Muscle of back (tissue), 11 donors: ENCODE measurements around the gene PITHD1. TPM values are rescaled to one million over a fixed set of nuclear protein-coding genes. Genes with fewer than 3 reads are reported as not detected.
"Not testable (repeated sequence)": the region's sequence is repeated elsewhere in the genome, so short reads cannot be mapped to it uniquely, and the experiment has no call there.

ENCODE experiments used
- DNase-seq, 3 donors: peaks; one replicate each; pipeline versions ENCODE4 v3.0.0 to v3.0.0-alpha.2; 2013
- polyA plus RNA-seq, 10 donors: library from polyadenylated mRNA; unstranded; fragments of 120-200 nt; gene quantifications; one replicate each; pipeline ENCODE4 v1.2.1, GENCODE V29; 2013; ENCODE audit not compliant: insufficient read length in 10 of 10

Gene PITHD1
- polyA plus RNA-seq, 10 donors, result 34.6 to 43.7 (median 37.8) TPM

- no peak for DNase-seq
Measured at GRCh38 chr1:23797478-23798448, 19.5 kb downstream of the PITHD1 start.

DNA sequence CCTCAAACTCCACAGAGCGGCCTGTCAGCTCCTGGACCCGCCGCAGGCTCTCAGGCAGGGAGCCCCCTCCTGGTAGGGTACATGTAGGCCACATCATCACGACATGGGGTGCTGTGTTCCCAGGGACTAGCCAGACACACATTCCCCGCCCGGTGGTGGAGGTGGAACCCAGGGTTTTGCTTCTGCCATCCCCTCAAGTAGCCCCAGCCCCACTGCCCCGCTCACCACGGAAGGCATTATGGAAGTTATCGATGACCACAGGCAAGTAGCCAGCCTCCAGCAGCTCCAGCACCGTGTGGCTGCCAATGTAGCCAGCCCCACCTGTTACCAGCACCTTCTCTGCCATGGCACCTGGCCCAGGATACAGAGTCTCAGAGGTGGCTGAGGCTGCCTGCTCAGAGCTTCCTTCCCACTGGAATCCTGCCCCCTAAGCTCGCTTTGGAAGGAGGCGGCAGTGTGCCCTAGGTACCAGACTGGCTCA is 20.5 kb downstream of the PITHD1 start:
- no peak for DNase-seq

DNA sequence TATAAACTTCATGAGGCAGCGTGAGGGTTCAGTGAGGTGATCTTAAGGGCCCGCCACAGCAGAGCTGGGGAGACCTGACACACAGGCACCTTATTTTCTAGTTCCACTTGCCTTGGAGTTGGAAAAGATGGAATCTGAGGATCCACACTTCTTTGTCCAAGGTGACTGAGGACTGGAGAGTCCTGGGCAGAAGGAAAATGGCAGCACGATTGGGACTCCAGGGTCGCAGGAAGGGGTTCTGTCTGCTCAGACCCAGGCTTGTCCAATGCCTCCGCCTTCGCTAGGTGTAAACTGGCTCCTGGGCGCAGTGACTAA is 21.0 kb downstream of the PITHD1 start:
- no peak for DNase-seq

GRCh38 chr1:23799570-23800399 is 21.6 kb downstream of the PITHD1 start:
- peak in 1 of 3 donors; percentile 44 for DNase-seq

DNA sequence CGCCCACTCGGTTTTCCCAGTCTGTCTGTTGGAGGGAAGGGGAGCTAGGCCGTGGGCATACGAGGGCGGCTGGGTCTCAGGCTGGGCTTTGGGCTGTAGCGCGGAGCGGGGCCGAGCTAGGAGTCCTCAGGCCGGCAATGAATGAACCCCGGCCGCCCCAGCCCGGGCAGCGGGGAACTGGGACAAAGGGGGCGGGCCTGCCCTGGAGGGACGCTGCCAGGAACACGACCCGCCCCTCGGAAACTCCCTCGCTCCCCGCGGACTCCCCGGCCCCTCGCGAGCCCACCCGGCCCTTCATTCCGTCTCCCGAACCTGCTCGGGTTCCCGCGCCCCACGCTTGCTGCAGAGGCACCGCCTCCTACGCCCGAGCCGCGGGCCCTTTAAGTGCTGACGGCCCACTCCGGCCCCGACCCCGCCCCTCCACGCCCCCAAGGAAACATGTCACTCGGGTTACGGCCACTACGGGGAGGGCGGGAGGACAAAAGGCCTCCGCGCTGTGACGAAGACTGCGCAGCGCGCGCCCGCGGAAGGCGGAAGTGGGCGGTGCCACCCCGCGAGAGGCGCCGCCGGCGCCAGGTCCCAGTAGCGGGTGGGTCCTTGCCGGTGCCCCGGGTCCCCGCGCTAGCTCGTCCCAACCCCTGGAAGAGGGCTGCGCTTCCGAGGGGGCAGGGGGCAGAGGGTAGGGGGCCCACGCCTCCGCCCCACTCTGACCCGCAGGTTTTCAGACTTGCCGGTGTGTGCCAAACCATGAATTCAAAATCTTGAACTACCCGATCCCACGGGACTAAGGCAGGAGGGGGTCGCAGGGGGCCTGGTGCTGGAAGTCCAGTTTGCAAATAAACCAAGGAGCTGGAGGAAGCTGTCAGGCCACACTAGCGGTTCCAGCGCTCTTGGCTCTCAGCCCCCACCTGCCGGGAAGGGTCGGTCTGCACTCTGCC is 22.5 kb downstream of the PITHD1 start, which contains the start of gene GALE:
Gene GALE (minus strand): TSS at position 355 of the 938 bp plus-strand sequence. CDS start 1,747 bp downstream, outside the sequence.
- peak; percentile 96 to 100 (median 99) for DNase-seq

DNA sequence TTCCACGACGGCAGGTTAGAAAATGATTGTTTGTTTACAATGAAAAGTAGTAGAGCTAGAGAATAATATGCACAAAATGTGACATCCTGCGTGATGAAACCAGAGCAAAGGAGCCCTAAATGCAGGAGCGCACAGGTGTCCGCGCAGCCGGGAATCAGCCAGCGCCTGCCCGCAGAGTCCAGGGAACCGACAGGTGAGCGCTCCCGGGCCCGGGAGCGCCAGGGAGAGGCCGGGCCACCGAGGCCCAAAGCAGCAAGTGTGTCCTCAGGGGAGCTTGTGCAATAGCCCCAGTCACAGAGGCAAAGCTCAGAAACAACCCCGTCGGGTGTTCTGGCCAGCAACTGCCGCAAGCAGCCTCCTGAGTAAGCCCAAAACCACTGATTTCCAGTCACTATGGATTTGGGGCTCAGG is 23.1 kb downstream of the PITHD1 start:
- no peak for DNase-seq

- DNase-seq, result no peak
Measured at GRCh38 chr1:23801876-23802275, 23.7 kb downstream of the PITHD1 start.

GRCh38 chr1:23802809-23803342 is 24.7 kb downstream of the PITHD1 start:
- DNase-seq, result not testable (repeated sequence)

DNA sequence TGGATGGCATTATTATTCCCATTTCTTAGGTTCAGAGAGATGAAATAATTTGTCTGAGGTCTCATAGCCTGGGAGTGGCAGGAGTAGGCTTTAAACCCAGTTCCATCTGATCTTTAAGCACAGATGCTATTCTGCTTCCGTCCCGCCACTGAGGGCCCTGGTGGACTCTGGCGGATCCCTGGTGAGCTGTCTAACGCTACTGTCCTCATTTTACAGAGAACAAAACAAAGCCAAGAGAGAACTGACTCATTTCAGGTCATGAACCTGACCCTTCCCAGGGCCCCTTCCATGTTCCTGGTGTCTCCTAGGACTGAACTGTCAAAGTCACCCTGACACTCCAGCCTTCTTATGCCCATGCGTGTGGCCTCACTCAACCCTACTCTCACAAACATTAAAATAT is 25.5 kb downstream of the PITHD1 start:
- DNase-seq, result no peak

GRCh38 chr1:23804183-23804835 is 26.1 kb downstream of the PITHD1 start:
- no peak for DNase-seq

GRCh38 chr1:23805025-23805424 is 26.8 kb downstream of the PITHD1 start:
- no peak for DNase-seq

GRCh38 chr1:23806280-23806679 is 28.1 kb downstream of the PITHD1 start:
- DNase-seq, result no peak

DNA sequence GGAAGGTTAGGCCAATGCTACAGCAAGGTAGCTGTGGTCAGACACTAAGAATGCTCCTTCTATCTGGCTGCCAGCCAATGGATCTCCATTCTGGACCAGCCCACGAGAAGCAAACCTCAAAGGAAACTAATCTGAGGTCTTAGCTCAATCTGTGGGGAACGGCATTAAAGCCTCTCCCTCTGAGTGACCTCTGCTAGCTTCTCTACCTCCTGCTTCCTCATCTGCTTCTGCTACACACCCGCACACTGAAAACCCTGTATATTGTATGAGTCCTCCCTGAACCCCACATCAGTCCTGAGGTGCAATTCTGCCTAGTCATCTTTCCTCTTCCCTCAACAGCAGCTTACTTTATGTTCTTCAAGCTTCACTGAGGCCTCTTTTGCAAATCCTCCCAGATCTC is 29.2 kb downstream of the PITHD1 start:
- DNase-seq, result no peak

DNA sequence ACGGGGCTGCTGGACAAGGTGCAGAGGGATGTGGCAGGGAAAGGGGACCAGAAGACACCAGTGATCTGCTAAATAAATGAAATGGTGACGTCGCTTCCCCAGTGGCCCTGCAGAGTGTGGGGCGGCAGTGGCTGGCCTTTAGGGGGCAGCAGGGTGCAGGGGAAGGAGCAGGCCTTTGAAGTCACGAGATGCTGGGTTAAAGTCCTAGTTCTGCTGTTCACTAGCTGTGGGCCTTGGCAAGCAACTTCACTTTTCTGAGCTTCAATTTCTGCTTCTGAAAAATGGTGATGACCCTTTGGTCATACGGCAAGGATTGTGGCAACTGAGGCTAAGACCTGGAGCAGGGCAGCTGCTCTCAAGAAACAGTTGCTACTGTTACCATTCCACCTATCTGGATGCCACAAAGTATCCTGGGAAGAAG is 31.5 kb downstream of the PITHD1 start:
- peak in 1 of 3 donors; percentile 61 for DNase-seq

DNA sequence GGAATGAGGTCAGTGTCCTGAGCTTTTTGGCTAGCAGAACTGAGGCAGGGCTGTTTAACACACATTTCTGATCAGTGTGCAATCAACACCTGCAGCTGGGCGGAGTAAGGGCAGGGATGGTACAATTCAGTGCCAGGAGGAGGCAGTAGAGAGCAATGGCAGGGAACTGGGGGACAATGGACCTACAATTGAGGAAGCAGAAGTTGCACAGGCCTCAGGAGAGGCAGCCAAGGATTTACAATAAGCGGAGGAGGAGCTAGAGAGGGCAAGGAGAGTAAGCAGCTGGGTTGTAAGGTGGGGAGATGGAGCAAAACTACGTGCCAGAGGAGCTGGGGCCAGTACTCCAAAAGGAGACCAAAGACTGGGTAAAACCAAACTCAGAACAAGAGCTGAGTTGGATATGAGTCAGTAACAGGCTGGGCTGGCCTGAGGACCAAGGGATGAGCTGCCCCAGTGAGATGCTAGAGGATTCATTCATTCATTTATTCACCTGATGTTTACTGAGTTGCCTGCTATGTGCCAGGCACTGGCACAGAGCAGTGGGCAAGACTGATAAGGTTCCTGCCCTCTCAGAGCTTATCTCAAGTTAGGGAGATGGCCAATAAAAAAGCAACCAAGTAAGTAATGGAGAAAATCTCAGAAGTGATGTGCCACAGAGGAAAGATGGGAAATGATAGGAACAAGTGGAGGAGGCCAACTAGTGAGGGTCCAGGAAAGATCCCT is 32.8 kb downstream of the PITHD1 start:
- no peak for DNase-seq

DNA sequence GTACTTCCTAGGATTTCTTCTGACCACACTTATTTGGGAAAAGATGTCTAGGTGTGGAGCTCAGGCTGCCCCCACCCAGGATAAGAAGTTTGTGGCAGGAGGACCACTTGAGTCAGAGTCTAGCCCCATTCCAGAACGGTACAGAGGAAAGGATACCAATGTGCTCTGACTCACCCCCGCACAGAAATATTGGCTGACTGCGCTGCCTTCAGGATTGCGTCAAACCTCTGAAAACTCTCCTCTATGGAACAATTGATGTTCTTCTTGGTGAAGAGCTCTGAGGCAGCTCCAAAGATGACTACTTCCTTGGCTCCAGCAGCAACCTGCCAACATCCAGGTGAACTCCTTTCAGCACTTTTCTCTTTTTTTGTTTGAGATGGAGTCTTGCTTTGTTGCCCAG is 35.8 kb downstream of the PITHD1 start:
- no peak for DNase-seq

DNA sequence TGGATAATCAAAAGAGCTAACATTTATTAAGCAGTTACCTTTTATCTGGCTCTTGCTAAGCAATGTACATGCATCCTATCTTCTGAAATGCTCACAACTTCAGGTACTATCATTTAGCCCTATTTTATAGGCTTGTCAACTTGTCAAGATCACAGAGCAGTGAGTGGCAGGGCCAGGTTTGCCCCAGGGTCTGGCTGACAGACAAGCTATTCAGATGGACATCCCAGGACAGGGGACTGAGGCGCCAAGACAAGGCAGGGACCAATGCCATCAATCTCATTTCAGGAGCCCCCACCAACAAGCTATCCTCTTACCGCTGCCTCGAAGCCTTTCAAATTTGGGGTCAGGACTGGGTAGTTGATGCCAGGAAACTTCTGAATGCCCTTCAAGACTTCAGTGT is 38.1 kb downstream of the PITHD1 start:
- DNase-seq, result no peak

- no peak for DNase-seq
Measured at GRCh38 chr1:23816906-23817305, 38.7 kb downstream of the PITHD1 start.

DNA sequence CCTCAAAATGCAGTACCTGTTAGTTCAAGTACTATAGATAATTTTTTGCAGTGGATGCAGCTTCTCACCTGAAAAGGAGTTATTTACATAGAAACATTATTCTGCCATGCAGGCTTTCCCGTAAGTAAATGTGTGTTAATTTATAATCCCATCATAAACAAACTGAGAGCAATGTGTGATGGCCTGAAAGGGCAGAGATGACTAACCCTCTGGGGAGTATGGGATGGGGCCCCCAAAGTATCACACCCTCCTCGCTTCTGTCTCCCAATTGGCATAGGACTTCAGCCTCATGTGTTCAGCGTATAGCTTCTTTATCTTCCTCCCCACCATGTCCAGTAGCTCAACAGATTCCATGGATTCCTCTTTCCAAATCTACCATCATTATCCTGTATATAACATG is 39.4 kb downstream of the PITHD1 start:
- DNase-seq, result no peak

- DNase-seq, result no peak
Measured at GRCh38 chr1:23823767-23824166, 45.5 kb downstream of the PITHD1 start.
